Gastroesophageal sphincter (tissue), 4 donors: Measurements from ENCODE around the gene CPSF6. TPM values are rescaled to one million over a fixed set of nuclear protein-coding genes. Genes with fewer than 3 reads are reported as not detected.
"Not testable (repeated sequence)": the region's sequence is repeated elsewhere in the genome, so short reads cannot be mapped to it uniquely, and the experiment has no call there.

Experiments used
- ATAC-seq: fragments of 150-250 bp; one replicate; pipeline ENCODE4 v1.9.1; 2016; ENCODE audit warnings: mild to moderate bottlenecking, moderate library complexity
- H3K27ac ChIP-seq, 4 donors: fragments of 200-600 bp; sonication (generic) in 3 of 4; 1 replicate in 3 of 4; 2 replicates in 1 of 4; pipeline ENCODE4 v1.5.1; 2016 to 2019
- H3K27me3 ChIP-seq: fragments of 200-600 bp; sonication (generic); one replicate; pipeline ENCODE4 v1.5.1; 2019
- H3K36me3 ChIP-seq, 2 donors: fragments of 200-600 bp; sonication (generic); one replicate each; pipeline ENCODE4 v1.5.1; 2019; ENCODE audit warnings: control low read depth in 1 of 2
- H3K4me1 ChIP-seq, 3 donors: fragments of 200-600 bp; sonication (generic); 1 replicate in 2 of 3; 2 replicates in 1 of 3; pipeline ENCODE4 v1.5.1; 2016 to 2019; ENCODE audit warnings: control low read depth in 2 of 3
- H3K4me3 ChIP-seq, 2 donors: fragments of 200-600 bp; sonication (generic); one replicate each; pipeline ENCODE4 v1.5.1; 2019; ENCODE audit warnings: mild to moderate bottlenecking in 1 of 2, moderate library complexity in 1 of 2
- H3K9me3 ChIP-seq, 3 donors: fragments of 200-600 bp; sonication (generic); one replicate each; pipeline ENCODE4 v1.5.1; 2017 to 2019; ENCODE audit warnings: control low read depth in 2 of 3
- EP300 ChIP-seq: sonication (generic); formaldehyde crosslinking; IDR thresholded peaks from one replicate; pipeline ENCODE4 v1.6.1; 2017; ENCODE audit warnings: antibody characterized with exemption, mild to moderate bottlenecking
- POLR2A ChIP-seq, 2 donors: fragments of 450-650 bp; IDR thresholded peaks; one replicate each; pipeline ENCODE4 v1.6.1; 2017; ENCODE audit warnings: antibody characterized with exemption in 2 of 2, mild to moderate bottlenecking in 2 of 2, moderate library complexity in 1 of 2
- POLR2AphosphoS5 ChIP-seq: sonication (generic); formaldehyde crosslinking; IDR thresholded peaks from one replicate; pipeline ENCODE4 v1.6.1; 2017; ENCODE audit warnings: antibody characterized with exemption
- WGBS, 2 donors: methylation state at CpG; one replicate each; pipeline ENCODE4 v1.1.5; 2018; ENCODE audit warnings: low coverage in 1 of 2; 5-methylcytosine and 5-hydroxymethylcytosine counted together
- total RNA-seq, 4 donors: library from RNA; depleted of rRNA; stranded (reverse); fragments of >200 nt; gene quantifications; one replicate each; pipeline ENCODE4 v1.1.0, GENCODE V29; 2016
- TF ChIP-seq, protein P1 (sequence below), 4 experiments: fragments of 200-600 bp in 2 of 4; fragments of 450-650 bp in 2 of 4; sonication (generic) in 1 of 4; IDR thresholded peaks; one replicate each; pipeline ENCODE4 v1.5.1; 2017 to 2019; ENCODE audit warnings: antibody characterized with exemption in 4 of 4, mild to moderate bottlenecking in 2 of 4, moderate library complexity in 2 of 4

The CPSF6 gene
- total RNA-seq, 4 donors from 2014 or later: 25.8 to 41.1 (median 29.9) TPM

DNA sequence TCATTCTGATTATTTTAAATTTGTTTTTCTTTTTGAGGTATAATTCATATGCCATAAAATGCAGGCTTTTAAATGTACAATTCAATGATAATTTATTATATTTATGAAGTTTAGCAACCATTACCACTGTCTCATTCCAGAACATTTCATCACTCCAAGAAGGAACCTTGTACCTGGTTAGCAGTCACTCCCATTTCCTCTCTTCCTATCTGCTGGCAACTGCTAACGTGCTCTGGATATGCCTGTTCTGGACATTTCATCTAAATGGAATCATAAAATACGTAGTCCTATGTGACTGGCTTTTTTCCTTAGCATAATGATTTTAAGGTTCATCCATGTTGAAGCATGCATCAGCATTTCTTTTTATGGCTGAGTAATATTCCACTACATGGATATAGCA, 15.5 kb downstream of the CPSF6 start:
- Histone ChIP-seq H3K27ac (no peak overlapping the region), H3K36me3 (peaks cover 9 to 57% of the 10 kb centered on the region in 2 donors), H3K9me3 (no peaks in the 10 kb centered on the region), H3K4me3 (no peak overlapping the region), H3K27me3 (no peaks in the 10 kb centered on the region), H3K4me1 (peaks cover 0 to 39% (median 0%) of the 10 kb centered on the region in 3 donors)
- TF ChIP-seq POLR2A (IDR thresholded peaks at IDR 0.05) (no peak), EP300 (no peak), POLR2AphosphoS5 (no peak)
- TF ChIP-seq, protein P1, sequence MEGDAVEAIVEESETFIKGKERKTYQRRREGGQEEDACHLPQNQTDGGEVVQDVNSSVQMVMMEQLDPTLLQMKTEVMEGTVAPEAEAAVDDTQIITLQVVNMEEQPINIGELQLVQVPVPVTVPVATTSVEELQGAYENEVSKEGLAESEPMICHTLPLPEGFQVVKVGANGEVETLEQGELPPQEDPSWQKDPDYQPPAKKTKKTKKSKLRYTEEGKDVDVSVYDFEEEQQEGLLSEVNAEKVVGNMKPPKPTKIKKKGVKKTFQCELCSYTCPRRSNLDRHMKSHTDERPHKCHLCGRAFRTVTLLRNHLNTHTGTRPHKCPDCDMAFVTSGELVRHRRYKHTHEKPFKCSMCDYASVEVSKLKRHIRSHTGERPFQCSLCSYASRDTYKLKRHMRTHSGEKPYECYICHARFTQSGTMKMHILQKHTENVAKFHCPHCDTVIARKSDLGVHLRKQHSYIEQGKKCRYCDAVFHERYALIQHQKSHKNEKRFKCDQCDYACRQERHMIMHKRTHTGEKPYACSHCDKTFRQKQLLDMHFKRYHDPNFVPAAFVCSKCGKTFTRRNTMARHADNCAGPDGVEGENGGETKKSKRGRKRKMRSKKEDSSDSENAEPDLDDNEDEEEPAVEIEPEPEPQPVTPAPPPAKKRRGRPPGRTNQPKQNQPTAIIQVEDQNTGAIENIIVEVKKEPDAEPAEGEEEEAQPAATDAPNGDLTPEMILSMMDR (IDR thresholded peaks at IDR 0.05): no peak
- 83 to 93% methylated on average over 2 of the region's 2 CpGs for WGBS, 2 donors
- no peak for ATAC-seq

DNA sequence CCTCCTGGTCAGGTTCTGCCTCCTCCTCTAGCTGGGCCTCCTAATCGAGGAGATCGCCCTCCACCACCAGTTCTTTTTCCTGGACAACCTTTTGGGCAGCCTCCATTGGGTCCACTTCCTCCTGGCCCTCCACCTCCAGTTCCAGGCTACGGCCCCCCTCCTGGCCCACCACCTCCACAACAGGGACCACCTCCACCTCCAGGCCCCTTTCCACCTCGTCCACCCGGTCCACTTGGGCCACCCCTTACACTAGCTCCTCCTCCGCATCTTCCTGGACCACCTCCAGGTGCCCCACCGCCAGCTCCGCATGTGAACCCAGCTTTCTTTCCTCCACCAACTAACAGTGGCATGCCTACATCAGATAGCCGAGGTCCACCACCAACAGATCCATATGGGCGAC, 19.3 kb downstream of the CPSF6 start:
- Histone ChIP-seq H3K4me3 (no peak overlapping the region), H3K36me3 (peaks cover 19 to 95% of the 10 kb centered on the region in 2 donors), H3K27me3 (no peaks in the 10 kb centered on the region), H3K27ac (no peak overlapping the region), H3K9me3 (no peaks in the 10 kb centered on the region), H3K4me1 (peaks cover 0 to 6% (median 0%) of the 10 kb centered on the region in 3 donors)
- ATAC-seq: no peak
- TF ChIP-seq POLR2AphosphoS5: no peak
- TF ChIP-seq EP300: no peak
- TF ChIP-seq, protein P1 (IDR thresholded peaks at IDR 0.05): no peak
- TF ChIP-seq POLR2A (IDR thresholded peaks at IDR 0.05): no peak
- 87 to 93% methylated on average over 2 to 10 of the region's 10 CpGs for WGBS, 2 donors

DNA sequence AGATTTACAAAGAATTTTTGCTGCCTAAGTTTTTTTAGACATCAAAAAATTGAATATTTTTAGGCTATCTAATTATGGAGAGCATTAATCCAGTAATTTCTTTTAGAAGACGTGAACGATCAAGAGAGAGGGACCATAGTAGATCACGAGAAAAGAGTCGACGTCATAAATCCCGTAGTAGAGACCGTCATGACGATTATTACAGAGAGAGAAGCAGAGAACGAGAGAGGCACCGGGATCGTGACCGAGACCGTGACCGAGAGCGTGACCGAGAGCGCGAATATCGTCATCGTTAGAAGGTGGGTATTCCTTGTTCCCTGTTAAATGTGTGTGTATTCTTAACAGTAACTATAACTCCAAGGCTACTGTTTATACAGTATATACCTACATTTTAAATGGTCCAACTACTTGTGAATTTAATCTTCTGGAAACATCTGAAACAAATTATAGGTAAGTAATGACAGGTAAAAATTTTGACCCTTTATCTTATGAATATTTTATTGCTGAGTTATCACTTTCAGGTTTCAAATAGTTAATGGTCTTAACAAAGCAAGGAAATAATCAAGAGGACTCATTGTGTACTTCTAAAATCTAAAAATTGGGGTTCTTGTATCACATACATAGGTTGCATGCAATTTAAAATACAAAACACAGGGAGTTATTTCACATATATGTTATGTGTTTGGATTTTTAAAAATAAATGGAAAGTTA, 23.1 kb downstream of the CPSF6 start:
- no peak for ATAC-seq
- Histone ChIP-seq H3K27me3 (no peaks in the 10 kb centered on the region), H3K9me3 (no peaks in the 10 kb centered on the region), H3K4me3 (no peak overlapping the region), H3K36me3 (peaks cover 19 to 77% of the 10 kb centered on the region in 2 donors), H3K4me1 (no peaks in the 10 kb centered on the region), H3K27ac (no peak overlapping the region)
- no peak for TF ChIP-seq POLR2AphosphoS5
- TF ChIP-seq POLR2A (IDR thresholded peaks at IDR 0.05): no peak
- TF ChIP-seq EP300: no peak
- TF ChIP-seq, protein P1 (IDR thresholded peaks at IDR 0.05): no peak
- WGBS, 2 donors: 81 to 92% methylated on average over 16 to 20 of the region's 20 CpGs

DNA sequence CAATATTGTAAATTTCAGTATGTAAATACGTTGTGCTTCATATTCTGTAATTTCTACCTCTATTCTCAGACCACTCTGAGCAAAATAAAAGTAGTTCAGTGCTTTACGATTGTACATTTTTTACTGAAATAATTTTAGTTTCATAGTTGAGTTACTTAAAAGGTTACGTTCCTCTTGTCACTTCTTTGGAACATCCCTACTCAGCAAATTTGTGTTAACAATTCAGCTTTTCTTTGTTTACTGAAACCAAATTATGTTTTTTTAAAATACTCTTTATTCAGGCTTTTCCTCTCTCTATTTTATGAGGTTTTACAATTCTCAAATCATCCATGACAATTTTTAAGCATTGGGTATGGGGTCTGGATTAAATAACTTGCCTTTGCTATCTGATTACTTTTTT, 25.8 kb downstream of the CPSF6 start:
- H3K27me3 ChIP-seq: no peaks in the 10 kb centered on the region
- H3K4me1 ChIP-seq: no peaks in the 10 kb centered on the region
- H3K4me3 ChIP-seq: no peak overlapping the region
- ATAC-seq: no peak
- no peaks in the 10 kb centered on the region for H3K9me3 ChIP-seq
- 85 to 92% methylated on average over 3 of the region's 3 CpGs for WGBS, 2 donors
- no peak for TF ChIP-seq POLR2AphosphoS5
- TF ChIP-seq, protein P1 (IDR thresholded peaks at IDR 0.05): no peak
- TF ChIP-seq POLR2A (IDR thresholded peaks at IDR 0.05): no peak
- TF ChIP-seq EP300: no peak
- H3K27ac ChIP-seq: no peak overlapping the region
- H3K36me3 ChIP-seq: peaks cover 6 to 62% of the 10 kb centered on the region in 2 donors

DNA sequence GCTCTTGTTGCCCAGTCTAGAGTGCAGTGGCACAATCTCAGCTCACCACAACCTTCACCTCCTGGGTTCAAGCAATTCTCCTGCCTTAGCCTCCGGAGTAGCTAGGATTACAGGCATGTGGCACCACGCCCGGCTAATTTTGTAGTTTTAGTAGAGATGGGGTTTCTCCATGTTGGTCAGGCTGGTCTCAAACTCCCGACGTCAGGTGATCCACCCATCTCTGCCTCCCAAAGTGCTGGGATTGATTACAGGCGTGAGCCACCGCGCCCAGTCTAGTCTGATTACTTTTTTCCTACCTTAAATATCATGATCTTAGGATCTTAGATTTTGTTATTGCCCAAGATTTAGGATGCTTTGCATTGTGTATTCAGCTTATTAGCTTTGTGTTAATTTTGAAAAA, 26.3 kb downstream of the CPSF6 start:
- H3K9me3 ChIP-seq, H3K4me1 ChIP-seq, H3K4me3 ChIP-seq, ATAC-seq, H3K27me3 ChIP-seq, H3K27ac ChIP-seq: not testable (repeated sequence)
- peaks cover 2 to 62% of the 10 kb centered on the region in 2 donors for H3K36me3 ChIP-seq
- WGBS, 2 donors: 79% methylated on average over 3 of the region's 8 CpGs; no CpG with 5 or more reads in 1 of the 2 donors
